Activated CD8-positive, alpha-beta memory T cell treated with anti-CD3 and anti-CD28 coated beads for 1 hour (primary cell): ENCODE data around the gene MCOLN2.
"Not testable (repeated sequence)": the region's sequence is repeated elsewhere in the genome, so short reads cannot be mapped to it uniquely, and the experiment has no call there.

Experiments used
- DNase-seq, 2 donors: peaks; one replicate each; pipeline ENCODE4 v3.0.0-alpha.2; 2020; ENCODE audit warnings: low read depth in 1 of 2; ENCODE audit errors: extremely low read depth in 1 of 2

MCOLN2 gene

GRCh38 chr1:84986561-84986960 lies 10.4 kb downstream of the MCOLN2 start:
- not testable (repeated sequence) for DNase-seq

GRCh38 chr1:84985365-84985764 lies 11.5 kb downstream of the MCOLN2 start:
- no peak for DNase-seq

- DNase-seq: no peak
Observed at GRCh38 chr1:84982395-84982794, 14.5 kb downstream of the MCOLN2 start.

- no peak for DNase-seq
Observed at GRCh38 chr1:84975035-84975434, 21.9 kb downstream of the MCOLN2 start.

- no peak for DNase-seq
Observed at GRCh38 chr1:84973498-84974334, 23.2 kb downstream of the MCOLN2 start.

GRCh38 chr1:84972377-84972987 lies 24.4 kb downstream of the MCOLN2 start:
- no peak for DNase-seq

- no peak for DNase-seq
Observed at GRCh38 chr1:84971957-84972356, 25.0 kb downstream of the MCOLN2 start.

- no peak for DNase-seq
Observed at GRCh38 chr1:84969489-84970250, 27.2 kb downstream of the MCOLN2 start.

- DNase-seq: no peak
Observed at GRCh38 chr1:84968865-84969264, 28.0 kb downstream of the MCOLN2 start.

- no peak for DNase-seq
Observed at GRCh38 chr1:84968101-84968500, 28.8 kb downstream of the MCOLN2 start.

GRCh38 chr1:84967666-84968065 lies 29.2 kb downstream of the MCOLN2 start:
- no peak for DNase-seq

- no peak for DNase-seq
Observed at GRCh38 chr1:84963021-84963420, 33.9 kb downstream of the MCOLN2 start.

- no peak for DNase-seq
Observed at GRCh38 chr1:84961316-84961715, 35.6 kb downstream of the MCOLN2 start.

GRCh38 chr1:84960371-84960770 lies 36.5 kb downstream of the MCOLN2 start:
- no peak for DNase-seq

- DNase-seq: no peak
Observed at GRCh38 chr1:84959294-84959693, 37.6 kb downstream of the MCOLN2 start.

- DNase-seq: no peak
Observed at GRCh38 chr1:84957966-84958365, 38.9 kb downstream of the MCOLN2 start.

- DNase-seq: no peak
Observed at GRCh38 chr1:84956655-84957054, 40.3 kb downstream of the MCOLN2 start.

GRCh38 chr1:84956097-84956496 lies 40.8 kb downstream of the MCOLN2 start:
- no peak for DNase-seq

GRCh38 chr1:84949664-84950063 lies 47.2 kb downstream of the MCOLN2 start:
- DNase-seq: no peak

- no peak for DNase-seq
Observed at GRCh38 chr1:84947536-84948410, 49.1 kb downstream of the MCOLN2 start.

- DNase-seq: no peak
Observed at GRCh38 chr1:84946631-84947030, 50.3 kb downstream of the MCOLN2 start.
